HG03457 (cell line): ENCODE measurements around the gene XXYLT1.

Source experiments
- ATAC-seq: cut with Tn5 transposase; IDR thresholded peaks from one replicate; pipeline ENCODE4 v1.9.1; 2021; ENCODE audit warnings: moderate number of reproducible peaks; ENCODE audit not compliant: unreplicated experiment

The XXYLT1 gene

DNA sequence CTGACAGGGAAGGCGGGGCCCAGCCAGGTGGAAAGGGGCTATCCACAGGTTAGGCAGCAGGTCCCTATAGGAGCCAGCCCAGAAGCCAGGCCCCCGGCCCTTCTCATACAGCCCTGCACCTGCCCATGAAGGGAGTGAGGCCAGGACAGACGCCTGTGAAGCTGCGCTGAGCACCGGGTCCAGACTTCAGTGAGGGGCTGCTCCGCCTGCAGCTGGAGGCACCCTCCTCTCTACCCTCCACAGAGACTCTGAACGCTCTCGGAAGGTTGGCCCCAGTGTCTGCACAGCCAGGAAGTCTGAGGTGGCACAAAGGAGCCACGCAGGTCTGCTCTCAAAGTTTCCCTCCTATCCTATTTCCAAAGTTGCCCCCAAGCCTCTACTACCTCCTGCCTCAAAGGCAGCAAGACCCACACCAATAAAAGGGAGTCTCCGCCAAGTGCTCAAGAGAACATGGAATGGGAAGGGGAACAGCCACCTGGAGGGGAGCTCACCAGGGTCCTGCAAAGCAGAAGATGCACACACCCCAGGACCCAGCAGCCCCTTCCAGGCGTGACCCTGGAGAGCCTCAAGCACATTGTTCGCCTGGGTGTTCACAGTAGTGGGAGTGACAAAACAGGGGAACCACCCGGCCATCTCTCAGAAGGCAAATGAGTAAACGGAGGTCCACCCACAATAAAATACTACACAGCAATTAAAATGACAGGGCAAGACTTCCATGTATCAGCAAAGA, 19.5 kb downstream of the XXYLT1 start:
- no peak for ATAC-seq

DNA sequence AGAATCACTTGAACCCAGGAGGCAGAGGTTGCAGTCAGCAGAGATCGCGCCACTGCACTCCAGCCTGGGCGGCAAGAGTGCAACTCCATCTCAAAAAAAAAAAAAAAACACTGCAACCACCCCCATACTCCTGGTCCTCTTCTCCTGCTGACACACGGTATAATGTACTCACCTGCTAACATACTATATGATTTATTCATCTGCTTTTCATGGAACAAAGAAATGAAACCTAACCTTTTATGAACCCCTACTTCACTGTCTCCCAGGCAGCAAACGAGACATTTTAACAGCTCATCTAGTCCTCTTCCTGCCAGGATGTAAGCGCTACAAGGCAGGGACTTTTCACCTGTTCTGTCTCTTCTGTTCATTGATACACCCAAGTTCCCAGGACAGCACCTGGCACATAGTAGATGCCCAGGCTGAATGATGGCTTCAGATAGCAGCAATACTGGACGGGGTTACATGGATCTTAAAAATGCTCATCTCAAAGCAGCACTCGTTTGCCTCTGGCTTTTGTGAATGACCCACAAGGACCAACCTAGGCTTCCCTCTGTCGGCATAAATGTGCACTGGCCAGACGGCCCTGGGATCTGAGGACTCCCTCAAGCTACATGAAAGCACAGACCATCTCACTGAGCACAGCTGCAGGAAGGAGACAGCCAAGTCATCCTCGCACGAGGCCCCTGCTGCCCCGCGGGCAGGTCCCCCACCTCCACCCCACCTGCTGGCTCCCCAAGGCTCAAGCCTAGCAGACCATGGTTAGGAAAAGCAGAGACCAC, 20.3 kb downstream of the XXYLT1 start:
- no peak for ATAC-seq

DNA sequence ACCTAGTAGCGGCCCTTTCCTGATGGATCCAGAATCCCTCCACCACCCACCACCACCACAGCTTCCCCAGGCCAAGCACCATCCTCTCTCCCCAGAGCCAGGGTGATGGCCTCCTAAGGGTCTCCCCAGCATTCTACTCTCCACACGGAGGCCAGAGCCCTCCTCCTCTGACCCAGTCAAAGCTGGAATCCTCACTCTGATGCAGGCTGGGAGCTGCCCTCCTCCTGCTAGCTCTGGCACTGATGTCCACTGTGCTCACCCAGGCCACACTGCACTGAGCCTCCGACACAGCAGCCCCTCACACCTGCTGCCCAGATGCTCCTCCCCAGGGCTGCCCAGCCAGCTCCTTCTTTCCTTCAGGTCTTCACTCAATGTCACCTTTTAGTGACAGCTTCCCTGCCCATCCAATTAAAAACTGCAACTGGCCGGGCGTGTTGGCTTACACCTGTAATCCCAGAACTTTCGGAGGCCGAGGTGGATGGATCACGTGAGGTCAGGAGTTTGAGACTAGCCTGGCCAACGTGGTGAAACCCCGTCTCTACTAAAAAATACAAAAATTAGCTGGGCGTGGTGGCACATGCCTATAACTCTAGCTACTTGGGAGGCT, 21.0 kb downstream of the XXYLT1 start:
- ATAC-seq: no peak

DNA sequence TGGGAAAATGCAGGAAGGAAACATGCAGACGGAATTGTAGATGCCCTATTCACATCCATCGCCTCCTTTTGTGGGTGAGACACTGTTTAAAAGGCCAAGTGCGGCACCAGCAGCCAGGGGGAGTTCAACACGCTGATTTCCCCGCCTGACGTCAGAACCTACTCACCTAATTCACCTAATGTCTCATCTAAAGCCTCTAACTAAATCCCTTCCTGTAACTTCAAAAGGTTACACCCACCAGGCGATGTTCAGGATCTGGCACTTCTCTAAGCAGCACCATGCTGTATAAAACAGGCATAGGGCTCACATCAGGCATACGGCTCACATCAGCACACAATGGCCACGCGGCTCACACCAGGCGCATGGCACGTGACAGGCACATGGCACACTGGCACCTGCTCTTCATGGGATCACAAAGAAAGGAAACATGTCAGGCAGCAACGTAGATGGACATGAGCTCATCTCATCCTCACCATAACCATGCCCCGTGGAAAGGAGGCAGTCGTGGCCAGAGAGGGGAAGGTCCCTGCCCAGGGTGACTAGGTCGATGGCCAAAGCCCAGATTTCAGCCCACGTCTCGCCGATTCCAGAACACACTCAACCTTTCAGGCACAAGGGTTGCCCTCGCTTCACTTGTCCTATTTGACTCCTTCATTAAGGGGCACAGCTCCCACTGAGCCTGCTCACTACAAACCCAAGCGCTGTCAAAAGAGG, 21.7 kb downstream of the XXYLT1 start:
- no peak for ATAC-seq

DNA sequence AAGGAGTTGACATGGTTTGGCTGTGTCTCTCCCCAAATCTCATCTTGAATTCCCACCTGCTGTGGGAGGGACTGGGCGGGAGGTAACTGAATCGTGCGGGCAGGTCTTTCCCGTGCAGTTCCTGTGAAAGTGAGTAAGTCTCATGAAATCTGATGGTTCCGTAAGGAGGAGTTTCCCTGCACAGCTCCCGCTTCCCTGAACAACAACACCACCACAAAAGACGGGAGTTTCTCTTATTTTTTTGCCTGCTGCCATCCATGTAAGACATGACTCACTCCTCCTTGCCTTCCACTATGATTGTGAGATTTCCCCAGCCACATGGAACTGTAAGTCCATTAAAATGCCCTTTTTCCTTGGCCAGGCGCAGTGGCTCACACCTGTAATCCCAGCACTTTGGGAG, 22.7 kb downstream of the XXYLT1 start:
- no peak for ATAC-seq

DNA sequence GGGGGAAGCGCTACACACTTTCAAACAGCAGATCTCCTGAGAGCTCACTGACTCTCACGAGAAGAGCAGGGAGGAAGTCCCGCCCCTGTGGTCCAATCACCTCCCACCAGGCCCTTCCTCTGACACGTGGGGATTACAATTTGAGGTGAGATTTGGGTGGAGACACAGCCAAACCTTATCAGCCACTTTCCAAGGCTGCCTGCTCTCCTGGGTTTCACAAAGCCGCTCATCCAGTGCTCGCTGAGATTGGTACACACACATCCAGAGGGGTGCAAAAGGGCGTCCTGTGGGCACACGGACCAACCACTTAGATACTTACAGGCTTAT, 23.1 kb downstream of the XXYLT1 start:
- ATAC-seq: no peak

DNA sequence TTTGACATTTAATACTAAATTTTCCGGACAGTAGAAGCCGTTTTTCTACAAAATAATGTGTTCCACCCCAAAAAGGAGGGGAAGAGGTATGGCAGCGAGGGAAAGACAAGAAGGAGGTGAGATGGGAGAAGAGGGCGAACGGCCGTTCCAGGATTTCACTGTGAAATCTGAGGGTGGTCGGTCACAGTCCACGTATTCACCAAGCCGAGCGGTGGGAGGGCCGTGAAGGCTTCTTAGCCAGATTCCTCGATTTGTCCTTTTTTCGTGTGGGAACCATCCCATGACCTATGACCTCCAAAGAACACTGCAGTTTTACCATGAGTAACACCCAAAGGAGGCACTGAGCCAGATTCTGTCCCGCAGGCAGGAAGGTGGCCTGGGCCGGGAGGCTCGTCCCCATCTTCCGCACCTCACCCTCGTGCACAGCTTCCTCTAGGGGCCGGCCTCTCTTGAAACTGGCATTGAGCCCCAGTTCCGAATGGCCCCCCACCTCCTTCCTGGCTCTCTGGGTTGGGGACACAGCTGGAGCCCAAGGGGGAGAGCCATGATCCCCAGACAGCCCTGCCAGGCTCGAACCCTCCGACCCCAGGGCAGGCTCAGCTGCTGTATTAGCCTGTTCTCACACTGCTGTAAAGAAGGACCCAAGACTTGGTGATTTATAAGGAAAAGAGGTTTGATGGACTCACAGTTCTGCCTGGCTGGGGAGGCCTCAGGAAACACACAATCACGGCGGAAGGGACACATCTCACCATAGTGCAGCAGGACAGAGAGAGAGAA, 23.7 kb downstream of the XXYLT1 start:
- no peak for ATAC-seq

DNA sequence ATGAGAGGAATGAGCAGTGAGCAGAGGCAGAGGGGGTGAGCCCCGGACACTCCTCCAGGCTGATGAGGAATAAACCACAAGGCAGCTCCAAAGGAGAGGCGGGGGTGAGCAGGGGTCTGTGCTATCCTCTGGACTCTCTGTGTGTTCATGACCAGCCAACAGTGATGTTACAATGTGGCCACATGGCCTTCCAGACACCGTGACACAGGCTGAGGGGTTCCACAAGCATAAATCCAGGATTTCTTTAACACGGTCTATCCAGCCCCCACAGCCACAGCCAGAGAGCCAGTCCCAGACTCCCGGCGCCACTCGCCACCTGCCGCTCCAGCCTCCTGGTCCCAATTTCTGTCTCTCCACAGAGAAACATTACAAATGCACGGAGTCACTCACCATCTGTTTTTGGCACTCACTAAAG, 24.4 kb downstream of the XXYLT1 start:
- no peak for ATAC-seq

DNA sequence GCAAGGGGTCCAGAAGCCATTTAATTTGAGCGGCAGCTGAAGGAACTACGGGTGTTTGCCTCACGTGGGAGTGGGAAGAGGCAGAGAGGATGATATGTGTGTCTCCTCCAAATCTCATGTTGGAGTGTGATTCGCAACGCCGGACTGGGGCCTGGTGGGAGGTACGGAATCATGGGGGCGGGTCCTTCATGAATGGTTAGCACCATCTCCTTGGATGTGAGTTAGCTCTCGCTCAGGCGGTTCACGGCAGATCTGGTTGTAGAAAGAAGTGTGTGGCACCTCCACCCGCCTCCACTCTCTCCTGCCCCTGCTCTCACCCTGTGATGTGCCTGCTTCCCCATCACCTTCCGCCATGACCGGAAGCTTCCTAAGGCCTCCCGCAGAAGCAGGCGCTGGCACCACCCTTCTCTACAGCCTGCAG, 25.4 kb downstream of the XXYLT1 start:
- ATAC-seq: no peak

DNA sequence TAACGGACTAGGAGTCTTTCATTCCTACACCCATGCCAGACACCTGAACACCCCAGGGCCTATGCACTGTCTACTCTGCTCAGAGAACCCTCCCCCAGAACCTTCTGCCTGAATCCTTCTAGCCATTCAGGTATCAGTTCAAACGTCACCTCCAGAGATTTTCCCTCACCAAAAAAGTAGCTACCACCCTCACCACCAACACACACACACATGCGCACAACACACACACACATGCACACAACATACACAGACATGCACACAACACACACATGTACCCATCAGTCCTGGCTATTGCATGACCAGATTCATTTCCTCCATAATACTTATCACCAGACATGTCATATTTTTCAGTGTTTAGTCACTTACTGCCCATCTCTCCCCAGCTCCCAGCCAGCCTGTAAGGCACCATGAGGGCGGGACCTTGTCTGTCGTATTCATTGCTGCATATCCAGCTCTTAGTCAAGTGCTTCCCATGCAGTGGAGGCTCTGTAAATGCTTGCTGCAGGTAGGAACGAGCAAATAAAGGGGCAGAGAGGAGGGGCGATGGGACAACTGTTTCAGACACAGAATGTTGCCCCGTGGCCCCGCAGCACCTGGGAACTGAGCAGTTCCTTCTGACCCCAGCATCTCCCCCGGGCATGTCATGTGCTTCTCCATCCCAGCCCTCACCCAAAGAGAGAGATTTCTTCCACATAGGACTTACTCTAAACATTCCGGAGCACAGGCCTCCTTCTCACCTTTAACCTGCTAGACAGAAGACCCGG, 29.2 kb downstream of the XXYLT1 start:
- no peak for ATAC-seq

DNA sequence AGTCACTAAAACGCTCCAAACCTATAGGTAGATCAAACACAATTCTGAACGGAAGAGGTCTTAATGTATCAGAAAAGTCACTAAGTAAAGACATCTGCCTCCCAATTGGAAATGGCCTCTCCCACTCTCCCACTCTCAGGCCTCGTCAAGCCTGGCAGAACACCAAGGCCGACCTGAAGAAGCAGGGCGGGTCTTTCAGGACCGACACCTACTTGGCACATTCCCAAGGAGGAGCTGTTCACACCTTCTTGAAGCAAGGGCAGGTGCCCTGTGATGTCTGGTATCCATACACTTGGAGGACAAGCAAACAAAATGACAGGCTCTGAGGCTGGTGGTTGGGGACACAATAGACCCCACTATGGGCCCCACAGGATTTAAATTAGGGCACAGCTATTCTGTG, 30.0 kb downstream of the XXYLT1 start:
- ATAC-seq: no peak

DNA sequence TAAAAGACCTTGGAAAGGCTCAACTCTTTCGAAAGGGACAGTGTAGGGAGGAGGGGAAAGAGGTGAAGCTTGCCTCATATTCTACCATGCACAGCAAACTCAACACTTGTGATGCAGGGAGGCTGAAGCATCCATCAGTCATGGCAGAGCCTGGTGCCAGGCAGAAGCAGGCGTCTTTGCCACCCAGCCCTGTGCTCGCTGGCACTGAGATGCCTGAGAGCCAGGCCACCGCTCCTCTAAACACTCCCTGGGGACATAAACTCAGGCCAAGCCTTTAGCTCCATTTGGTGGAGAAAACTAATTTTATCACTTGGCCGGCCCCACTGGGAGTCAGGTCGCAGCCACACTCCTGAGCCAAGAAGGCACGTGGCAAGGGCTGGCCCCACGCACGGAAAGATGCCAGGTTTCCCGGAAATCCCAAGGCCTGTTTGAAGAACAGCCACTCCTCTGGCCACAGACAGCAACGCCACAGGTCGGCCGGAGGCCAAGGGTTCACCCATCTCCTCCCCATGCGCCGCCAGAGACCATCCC, 30.7 kb downstream of the XXYLT1 start:
- ATAC-seq: no peak

DNA sequence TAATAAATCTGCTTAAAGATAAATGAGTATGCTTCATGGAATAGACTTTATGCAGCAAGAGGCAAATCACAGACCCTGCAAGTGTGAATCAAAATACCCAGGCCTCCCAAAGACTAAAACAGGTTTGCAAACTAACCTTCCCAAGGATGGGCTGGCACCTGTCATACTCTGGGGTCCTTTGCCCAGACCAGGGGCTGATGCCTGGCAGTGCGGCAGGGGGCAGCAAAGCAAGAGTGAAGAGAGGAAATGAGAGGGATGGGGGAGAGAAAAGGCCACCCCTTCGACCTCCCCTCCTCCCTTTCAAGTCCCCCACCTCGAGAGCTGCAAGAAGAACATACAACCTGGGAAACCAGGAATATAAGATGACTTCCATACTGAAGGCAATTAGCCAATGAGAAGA, 31.8 kb downstream of the XXYLT1 start:
- no peak for ATAC-seq

DNA sequence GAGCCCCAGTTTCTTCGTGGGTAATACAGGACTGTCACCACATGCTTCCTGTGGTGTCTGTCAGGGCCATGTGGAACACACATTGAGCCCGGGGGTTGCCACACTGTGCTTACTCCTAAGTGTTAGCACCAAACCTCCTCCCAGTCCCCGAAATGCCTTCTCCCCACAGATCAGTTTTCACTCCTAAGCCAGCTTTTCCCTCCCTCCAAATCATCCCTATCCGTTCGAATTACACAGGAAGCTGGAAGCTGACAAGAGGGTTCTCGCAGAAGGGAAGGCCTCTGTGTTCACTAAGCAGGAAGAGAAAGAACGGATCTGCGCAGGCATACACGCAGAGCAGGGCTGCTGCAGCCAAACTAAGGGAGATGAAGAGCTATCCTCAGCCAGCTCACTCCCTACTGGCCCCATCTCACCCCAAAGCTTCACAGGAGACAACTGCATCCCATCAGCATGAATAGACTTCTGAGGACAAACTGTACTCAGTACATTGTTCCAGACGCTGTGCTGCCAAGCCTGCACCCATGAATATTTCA, 32.3 kb downstream of the XXYLT1 start:
- no peak for ATAC-seq

DNA sequence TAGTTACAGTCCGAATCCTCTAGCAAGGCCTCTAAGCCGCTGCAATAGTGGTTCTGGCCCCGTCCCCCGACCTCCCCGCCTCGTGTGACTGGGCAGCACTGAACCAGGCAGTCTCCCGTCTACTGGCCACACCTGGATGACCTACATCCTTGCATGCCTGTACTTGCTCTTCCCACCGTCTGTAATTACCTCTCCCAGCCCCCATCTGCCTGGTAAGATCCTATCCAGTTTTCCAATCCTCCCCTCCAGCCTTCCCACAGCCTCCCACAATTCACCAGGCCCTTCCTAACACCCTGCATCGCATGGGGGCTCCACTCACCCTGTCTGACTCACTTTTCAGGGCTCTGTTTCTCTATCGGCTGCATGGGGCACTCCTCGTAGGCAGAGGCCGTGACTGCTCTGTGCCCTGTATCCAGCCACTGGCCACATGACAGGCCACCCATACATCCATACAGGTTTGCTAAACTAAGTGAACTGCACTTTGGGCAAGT, 32.8 kb downstream of the XXYLT1 start:
- ATAC-seq: no peak

DNA sequence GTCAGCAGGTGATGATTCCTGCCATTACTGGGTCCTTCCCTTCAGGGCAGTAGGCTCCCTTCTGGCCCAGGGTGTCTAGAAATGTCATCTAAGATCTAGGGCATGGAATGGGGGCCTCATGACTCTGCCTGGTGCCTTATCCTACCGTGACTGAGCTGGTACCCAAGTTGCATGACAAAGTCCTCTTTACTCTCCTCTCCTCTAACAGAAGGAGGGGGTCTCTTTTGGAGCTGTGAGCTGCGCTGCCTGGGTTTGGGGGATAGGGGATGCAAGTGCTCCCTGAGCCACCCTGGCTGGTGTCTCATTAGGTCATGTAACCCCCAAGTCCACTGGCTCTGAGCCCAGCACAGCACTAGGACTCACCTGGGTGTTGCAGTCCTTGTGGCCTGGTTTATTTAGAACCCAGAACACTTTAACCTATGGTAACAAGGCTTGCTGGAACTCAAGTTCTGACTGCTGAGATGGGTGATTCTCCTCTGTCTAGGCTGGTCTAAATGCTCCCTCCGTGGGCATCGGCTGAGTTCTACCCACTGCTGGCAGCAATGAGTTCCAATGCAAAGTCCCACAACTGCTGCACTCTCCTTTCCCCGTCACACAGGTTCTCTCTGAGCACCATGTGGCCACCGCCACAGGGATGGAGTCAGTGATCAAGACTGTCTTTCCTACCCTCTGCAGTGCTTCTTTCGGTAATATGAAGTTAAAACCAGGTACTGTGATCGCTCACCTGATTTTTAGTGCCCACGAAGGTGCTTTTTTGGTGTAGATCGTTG, 34.0 kb downstream of the XXYLT1 start:
- ATAC-seq: no peak

DNA sequence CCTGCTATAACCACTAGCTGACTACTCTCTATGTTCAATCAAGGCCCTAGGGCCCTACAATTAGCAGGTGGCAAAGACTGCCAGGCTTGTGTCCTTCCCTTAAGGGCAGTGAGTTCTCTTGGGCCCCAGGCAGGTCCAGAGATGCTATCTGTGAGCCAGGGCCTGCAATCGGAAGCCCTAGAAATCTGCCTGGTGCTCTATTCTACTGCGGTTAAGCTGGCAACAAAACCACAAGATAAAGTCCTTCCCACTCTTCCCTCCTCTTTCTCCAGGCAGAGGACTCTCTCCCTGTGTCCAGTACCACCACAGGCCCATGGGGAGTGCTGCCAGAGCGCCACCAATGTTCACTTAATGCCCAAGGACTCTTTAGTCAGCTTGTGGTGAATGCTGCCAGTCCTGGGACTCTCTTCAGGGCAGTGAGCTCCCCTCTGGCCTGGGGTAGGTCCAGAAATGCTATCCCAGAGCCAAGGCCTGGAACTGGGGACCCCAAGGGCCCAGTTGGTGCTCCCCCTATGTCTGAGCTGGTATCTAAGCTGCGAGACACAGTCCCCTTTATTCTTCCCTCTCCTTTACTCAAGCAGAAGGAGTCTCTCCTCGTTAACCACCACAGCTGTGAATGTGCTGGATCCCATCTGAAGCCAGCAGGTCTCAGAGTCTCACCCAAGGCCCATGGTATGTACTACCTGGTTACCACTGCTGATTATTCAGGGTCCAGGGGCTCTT, 34.7 kb downstream of the XXYLT1 start:
- no peak for ATAC-seq

DNA sequence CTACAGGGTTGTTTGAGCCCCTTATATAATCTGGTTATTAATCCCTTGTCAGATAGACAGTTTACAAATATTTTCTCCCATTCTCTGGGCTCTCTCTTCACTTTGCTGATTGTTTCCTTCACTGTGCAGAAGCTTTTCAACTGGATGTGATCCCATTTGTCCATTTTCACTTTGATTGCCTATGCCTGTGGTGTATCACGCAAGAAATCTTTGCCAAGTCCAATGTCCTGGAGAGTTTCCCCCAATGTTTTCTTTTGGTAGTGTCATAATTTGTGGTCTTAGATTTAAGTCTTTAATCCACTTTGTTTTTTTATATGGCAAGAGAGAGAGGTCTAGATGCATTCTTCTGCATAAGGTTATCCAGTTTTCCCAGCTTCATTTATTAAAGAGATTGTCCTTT, 40.7 kb downstream of the XXYLT1 start:
- ATAC-seq: no peak
